Ovary (tissue), 3 donors: ENCODE data around the gene GCNT2.

Experiments
- EP300 ChIP-seq: sonication (generic); formaldehyde crosslinking; IDR thresholded peaks from one replicate; pipeline ENCODE4 v1.6.1; 2017; ENCODE audit warnings: antibody characterized with exemption
- POLR2A ChIP-seq: fragments of 450-650 bp; IDR thresholded peaks from one replicate; pipeline ENCODE4 v1.6.1; 2017; ENCODE audit warnings: antibody characterized with exemption, mild to moderate bottlenecking, moderate library complexity
- TF ChIP-seq, protein P1 (sequence below), 3 donors: fragments of 450-650 bp in 2 of 3; fragments of 200-600 bp in 1 of 3; IDR thresholded peaks; one replicate each; pipeline versions ENCODE4 v1.5.1 to v1.8.0; 2016 to 2022; ENCODE audit warnings: antibody characterized with exemption in 3 of 3, mild to moderate bottlenecking in 1 of 3
- donor health status: DM: no; HTN: no; CAD: no.

GRCh38 chr6:10540073-10540746 lies 19.1 kb downstream of the GCNT2 start:
- TF ChIP-seq, protein P1, sequence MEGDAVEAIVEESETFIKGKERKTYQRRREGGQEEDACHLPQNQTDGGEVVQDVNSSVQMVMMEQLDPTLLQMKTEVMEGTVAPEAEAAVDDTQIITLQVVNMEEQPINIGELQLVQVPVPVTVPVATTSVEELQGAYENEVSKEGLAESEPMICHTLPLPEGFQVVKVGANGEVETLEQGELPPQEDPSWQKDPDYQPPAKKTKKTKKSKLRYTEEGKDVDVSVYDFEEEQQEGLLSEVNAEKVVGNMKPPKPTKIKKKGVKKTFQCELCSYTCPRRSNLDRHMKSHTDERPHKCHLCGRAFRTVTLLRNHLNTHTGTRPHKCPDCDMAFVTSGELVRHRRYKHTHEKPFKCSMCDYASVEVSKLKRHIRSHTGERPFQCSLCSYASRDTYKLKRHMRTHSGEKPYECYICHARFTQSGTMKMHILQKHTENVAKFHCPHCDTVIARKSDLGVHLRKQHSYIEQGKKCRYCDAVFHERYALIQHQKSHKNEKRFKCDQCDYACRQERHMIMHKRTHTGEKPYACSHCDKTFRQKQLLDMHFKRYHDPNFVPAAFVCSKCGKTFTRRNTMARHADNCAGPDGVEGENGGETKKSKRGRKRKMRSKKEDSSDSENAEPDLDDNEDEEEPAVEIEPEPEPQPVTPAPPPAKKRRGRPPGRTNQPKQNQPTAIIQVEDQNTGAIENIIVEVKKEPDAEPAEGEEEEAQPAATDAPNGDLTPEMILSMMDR (IDR thresholded peaks at IDR 0.05), result no peak
- no peak for TF ChIP-seq EP300
- TF ChIP-seq POLR2A, result no peak
